ENCODE results near the gene SYNPR.

The SYNPR gene

DNA sequence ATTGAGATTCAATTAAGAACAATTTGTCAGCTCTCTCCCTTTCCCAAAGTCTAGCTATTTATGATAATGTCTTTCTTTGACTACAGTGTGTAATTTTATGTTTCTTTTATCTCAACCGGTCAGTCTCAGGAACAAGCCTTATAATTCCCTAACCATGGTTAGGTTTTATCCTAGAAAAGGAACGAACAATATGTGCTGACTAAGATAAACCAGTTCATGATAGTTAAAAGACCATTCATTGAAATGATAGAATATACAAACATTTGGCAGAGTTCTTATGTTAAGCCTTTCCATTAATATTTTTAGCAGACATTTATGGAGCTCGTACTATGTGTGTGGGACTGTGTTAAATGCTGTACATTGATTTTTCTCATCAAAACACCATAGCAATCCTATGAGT is 106.3 kb downstream of the SYNPR start:
- no peak for DNase-seq (ENCODE audit: low spot score)

DNA sequence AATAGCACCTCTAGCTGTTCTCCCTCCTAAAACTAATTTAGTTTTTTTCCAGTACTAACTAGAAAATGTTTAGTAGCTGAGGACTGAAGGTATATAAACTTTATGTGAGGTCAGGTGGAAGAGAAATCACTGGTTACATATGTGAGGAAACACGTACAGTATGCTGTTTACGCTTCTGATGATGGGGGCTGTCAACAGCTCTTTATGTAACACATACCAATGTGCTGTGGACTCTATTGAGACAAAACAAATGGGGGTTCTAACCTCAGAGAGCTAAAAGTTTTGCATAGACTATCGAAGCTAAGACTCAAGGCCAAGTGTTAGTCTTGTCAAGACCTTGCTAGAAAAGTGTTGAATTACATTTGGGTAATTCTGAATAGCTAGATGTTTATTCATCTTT is 107.5 kb downstream of the SYNPR start:
- DNase-seq (ENCODE audit: low spot score), result no peak

DNA sequence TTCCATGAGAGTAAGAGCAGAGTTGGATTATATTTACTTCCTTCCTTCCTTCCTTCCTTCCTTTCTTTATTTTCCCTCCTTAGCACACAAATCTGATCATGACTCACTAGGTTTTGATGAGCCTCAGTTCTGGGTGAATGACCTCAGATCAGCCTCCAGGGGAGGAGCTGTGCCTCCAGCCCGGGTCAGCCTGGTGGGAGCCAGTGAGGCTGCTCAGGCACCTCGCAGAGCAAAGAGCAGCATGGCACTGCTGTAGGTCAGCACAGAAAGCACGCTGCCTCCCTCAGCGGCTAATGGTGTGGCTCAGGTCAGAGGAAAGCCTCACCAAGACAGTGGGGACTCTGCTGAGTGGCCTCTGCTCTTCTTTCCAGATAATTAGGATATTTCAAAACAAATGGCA is 108.5 kb downstream of the SYNPR start:
- DNase-seq (ENCODE audit: low spot score), result no peak

DNA sequence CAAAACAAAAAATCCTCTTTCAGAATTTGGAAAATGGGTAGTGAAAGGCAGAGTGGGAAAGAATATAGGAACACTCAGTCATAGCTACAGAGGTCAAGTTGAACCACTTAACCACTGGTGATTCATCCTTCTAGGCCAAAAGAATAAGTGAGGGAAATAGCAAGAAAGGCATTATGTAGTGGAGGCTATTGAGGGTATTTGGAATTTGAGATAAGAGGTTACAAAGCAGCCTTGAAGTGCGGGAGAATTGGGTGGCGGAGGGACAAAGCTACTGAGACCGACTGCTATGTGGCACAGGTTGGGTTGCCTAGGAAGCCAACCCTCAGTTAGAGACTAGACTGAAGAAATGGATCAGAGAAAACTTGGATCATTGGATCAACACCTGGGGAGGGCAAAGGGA is 109.5 kb downstream of the SYNPR start:
- DNase-seq (ENCODE audit: low spot score), result no peak

DNA sequence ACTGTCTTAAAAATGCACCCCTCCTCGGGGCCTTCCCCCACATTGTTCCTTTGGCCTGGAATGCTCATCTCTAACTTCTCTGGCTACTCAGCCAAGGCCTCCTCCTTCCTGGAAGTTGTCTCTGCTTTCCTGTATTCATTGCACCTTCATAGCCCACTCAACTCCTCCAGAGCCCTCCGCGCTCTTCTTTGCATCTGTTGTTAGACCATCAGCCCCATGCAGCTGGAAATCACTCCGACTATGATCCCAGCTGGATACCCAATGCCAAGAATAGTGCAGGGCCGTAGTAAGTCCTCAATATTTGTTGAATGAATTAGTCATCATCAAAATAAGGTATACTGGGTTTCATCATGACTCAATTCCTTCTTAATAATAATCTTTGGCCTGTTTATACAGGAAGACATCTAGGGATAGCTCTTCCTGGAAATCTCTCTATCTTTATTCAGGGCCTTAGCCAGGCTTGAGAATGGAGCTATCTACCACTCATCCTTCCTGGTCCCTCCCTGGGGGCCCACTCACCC is 112.7 kb downstream of the SYNPR start:
- no peak for DNase-seq (ENCODE audit: low spot score)

DNA sequence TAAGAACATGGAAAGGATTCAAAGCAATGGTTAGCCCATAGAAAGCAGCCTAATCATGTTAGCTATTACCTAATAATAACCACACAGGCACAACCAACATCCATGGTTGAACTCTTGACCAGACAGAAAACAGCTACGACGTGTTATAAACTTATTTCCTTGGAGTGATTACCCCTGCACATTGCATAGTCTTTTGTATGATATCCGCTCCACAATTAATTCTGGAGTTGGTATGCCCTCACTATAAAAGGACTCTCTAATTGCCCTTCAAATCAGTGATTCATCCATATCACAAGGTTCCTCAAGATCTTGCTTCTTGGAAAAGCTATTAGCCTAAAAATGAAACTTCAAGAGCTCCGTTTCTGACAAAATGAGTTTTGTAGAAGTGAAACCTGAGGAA is 117.9 kb downstream of the SYNPR start:
- DNase-seq (ENCODE audit: low spot score), result no peak

DNA sequence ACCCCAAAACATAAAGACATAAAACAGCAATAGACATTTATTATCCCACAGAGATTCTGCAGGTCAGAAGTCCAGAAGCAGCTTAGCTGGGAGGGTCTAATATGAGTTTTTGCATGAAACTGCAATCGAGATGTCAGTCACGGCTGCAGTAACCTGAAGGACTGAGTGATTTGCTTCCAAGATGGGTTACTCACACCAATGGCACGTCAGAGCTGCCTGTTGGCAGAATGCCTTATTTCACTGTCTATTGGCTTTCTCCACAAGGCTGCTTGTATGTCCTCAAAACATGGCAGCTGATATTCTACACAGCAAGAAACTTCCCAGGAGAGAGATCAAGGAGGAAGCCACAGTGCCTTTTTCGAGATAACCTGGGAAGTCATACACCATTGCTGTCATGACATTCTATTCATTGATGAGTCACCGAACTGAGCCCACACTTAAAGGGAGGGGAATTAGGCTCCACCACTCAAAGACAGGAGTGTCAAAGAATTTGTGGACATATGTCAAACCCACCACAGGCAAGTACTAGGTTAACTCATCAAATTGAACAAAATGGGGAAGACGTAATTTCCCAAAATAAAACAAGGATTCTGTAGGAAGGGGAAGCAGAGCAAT is 122.2 kb downstream of the SYNPR start:
- DNase-seq (ENCODE audit: low spot score), result no peak

DNA sequence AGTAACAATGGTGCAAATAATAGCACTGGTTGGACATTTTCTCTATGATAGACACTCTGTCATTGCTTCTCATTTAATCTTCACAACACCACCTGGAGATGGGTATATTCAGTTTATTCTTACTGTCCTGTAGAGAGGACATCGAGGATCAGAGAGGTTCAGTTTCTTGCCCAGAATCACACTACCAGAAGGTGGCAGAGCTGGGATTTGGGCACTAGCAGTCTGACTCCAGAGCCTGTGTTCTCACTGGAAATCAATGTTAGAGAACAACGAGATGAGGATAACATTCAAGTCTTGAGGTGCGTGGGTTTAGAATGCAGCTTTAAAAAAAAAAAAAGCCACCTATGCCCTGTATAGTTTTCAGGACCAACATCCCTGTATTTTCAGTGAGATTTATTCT is 127.8 kb downstream of the SYNPR start:
- no peak for DNase-seq (ENCODE audit: low spot score)

DNA sequence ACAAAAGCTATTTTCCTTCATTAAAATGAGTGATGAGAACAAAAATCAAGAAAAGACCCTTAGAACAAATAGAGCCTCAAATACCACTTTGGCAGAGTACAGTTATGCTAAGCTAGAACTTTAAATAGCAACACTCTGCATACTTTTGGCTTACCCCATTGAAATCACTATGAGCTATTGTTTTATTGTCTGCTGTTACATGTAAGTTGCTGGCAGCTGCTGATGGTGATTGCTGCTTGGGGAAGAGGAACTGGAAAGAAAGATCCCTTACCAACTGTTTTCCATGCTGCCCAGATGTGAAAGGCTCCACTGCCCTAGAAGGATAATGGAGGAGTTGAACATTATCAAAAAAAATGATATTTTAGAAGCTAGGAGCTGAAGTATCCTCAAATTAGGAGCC is 135.4 kb downstream of the SYNPR start:
- no peak for DNase-seq (ENCODE audit: low spot score)

DNA sequence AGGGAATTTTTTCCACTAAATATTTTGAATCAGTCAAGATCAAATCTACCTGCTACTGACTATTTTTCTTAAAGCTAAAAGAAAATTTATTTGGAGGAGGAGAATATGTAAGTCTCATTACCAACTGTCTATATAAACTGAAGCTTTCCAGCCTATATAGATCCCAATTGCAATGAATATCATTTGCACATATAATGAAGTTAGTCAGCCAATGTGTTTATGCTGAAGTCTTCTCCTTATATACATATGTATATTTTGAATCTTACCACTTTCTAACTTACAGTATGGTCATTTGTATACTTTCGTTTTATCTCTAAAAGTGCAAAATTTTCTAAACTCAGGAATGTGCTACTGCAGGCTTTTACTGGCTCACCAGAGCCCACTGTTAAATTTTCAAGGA is 136.5 kb downstream of the SYNPR start:
- no peak for DNase-seq (ENCODE audit: low spot score)

DNA sequence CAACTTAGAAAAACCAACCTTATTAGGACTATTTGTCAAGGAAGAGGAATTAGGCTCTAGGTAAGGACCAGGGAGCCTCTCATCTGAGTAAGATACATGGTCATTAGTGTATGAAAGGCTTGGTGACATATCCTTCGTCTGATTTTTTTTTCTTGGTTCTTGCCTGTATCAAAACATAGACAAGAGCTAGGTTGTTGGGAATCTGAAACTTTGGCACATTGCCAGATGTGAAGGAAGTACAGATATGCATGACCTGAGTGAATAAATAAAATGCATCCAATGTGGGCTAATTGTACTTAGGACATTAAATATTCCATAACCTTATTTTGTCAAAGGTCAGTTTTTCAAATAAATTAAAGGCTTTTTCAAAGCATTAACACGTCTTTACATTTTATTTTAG is 151.8 kb downstream of the SYNPR start:
- DNase-seq (ENCODE audit: low spot score), result no peak

DNA sequence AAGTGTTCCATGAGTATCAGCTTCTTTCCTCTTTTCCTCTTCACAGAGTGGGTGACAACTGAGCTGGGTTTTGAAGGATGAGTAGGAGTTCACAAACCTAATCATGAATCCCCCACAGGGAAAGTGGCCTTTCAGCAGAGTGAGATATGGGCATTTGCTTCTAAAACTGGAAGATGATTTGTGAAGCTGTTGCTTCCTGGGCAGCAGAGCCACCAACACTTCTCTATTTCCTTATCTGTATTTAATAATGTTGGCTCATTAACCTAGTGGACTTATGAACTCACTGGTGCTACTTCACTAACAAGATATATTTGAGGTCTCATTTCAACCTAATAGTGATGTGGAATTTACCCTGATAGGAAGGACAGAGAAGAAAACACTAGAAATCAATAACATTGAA is 152.8 kb downstream of the SYNPR start:
- DNase-seq (ENCODE audit: low spot score), result no peak

DNA sequence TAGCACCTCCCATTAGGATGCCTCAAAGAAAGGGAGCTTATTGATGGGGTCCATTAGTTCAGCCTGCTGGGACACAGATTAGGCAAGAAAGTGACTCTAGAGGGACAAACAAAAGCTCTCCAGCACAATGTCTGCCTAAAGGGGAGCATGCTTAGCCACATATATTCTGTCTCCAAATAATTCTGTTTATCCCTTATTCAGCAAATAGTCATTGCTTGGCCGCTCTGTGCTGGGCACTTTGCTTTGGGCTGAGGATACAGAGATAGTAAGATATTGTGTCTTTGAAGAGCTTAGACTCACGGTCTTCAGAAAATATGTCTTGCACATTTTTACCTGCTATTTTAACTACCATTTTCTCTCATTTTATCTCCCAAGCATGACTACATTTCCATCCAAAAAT is 159.8 kb downstream of the SYNPR start:
- no peak for DNase-seq (ENCODE audit: low spot score)

DNA sequence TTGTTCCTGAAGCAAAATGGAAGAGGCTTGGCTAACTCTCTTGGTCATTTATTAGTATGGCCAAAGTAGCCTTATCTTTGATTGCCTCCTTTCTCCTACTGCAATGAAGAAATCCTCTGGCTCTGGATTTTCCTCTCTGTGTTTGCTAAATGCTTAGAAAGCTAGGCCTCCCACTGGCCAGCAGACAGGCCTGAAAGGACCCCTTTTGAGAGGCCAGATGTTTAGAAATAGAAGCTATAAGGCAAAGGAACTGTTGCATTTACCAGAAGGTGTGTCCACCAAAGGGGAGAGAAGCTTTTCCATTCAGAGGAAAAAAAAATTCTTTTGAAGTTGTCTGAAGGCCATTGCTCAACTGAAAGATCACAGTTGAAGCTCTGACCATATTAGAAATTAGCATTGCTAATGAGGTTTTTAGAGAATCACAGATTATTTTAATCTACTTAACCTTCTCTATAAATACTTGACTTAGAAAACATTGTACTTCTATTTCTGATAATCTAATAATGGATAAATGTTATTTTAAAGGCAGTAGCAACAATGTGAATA is 160.8 kb downstream of the SYNPR start:
- no peak for DNase-seq (ENCODE audit: low spot score)

DNA sequence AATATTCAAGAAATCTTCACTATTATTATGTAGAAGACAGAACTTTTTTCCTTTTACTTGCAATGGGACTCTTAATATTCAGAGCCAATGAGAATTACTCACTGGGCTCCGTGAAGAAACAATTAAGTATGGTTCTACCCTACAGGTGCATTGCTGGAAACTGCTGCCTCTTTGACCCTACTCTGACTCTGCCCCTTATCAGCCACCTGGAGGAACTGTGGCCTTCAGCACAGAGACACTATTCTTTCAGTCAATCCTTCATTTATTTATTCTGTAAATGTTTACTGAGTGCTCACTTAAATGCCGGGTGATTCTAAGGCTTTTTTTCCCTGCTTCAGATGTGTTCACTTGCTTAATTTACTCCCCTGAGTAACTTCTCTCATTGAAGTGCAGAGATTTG is 163.2 kb downstream of the SYNPR start:
- DNase-seq (ENCODE audit: low spot score), result no peak

DNA sequence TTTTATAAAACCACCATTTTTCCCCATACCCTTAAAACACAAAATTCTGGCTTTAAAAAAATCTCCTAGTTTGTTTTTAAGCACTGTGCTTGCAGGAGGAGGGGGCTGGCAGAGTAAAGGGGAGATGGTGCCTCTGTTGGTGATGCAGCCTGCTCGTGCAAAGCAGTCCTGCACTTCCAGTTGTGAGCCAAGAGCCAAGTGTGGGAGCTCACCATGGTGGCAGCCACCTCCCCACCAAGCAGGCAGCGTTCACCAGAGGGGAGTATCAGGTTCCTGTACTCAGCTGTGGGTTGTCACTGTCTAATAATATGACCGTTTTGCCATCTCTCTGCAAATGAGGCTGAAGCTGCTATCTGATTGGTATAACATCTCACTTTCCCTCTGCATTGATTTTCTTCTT is 164.8 kb downstream of the SYNPR start:
- DNase-seq (ENCODE audit: low spot score), result no peak

DNA sequence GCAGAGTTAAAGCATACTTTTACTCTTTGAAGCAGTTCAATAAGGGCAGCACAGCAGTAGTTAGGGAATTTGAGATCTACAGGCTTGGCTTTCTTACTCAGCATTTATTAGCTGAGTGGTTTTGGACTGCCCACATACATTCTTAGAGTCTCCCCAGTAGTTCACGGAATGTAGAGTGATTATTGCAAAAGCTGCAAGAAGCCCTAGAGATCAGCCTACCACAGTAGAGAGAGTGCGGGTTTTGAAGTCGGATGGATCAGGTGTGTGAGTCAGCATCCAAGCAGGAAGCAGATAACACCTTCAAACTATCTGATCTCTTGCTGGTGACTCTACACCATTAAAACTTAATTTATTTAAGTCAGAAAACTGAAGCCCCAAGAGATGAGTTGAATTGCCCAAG is 171.9 kb downstream of the SYNPR start:
- DNase-seq (ENCODE audit: low spot score), result no peak

DNA sequence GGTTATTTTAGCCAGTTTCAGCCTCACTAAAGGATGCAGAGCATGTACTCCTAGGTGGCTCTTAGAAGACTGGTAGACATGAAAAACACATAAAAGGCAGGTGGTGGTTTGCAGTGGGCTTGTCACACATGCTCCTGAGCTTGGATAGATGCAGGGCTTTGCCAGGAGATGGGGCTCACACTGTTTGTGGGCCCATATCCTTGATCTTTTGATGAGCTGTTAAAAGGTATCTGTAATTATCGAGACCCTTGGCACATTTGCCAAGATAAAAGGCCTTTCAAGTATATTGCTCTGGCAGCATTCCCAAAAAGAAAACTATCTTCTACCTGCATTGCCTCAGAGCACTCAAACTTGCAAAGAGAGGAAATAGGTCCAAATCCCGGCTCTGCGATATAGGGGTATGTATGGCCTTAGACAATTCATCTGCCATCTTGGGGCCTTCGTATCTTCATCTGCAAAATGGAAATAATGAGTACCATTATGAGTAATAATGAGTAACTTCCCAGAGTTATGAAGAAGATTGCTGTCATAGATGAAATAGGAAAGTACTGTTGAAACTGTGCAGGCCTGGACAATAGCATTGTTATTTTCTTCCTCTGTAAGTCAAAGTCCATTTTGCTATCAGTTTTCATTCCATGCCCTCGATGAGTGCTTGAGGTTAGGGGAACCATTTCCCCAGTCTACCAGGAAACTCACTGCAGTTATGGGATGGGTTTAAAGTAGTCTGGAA is 172.7 kb downstream of the SYNPR start:
- DNase-seq (ENCODE audit: low spot score), result no peak

DNA sequence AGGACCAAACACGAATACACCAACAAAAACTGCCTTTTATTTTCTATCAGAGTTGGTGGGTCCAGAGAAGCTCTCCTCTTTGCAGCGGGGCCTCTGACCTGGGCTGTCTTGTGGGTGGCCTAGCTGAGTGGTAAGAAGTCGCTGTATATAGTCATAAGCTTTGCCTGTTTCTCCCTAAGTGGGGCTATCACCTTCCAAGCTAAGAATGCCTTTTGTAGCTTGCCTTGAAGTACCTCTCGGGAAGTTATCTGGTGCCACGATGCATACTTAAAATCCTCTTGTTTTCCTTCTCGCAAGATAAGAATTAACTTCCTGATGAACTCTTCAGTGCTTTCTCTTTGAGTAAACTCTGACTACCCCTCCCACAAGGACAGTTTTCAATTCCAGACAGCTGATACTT is 178.8 kb downstream of the SYNPR start:
- no peak for DNase-seq (ENCODE audit: low spot score)

DNA sequence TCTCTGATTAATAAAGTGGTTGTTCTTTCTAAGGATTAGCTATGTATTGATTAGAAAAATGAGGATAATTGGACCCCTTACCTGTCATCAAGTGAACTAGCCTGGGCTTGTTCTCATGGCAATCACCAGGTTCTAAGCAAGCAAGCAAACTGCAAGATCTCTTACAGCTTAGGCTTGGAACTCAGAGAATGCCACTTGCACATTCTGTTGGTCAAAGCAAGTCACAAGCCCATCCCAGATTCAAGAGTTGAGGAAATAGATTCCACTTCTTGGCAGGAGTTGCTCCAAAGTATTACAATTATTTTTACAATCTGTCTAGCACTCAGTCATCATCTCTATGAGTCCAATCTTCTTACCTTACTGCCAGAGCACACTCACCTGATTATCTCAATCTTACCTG is 180.3 kb downstream of the SYNPR start:
- no peak for DNase-seq (ENCODE audit: low spot score)

DNA sequence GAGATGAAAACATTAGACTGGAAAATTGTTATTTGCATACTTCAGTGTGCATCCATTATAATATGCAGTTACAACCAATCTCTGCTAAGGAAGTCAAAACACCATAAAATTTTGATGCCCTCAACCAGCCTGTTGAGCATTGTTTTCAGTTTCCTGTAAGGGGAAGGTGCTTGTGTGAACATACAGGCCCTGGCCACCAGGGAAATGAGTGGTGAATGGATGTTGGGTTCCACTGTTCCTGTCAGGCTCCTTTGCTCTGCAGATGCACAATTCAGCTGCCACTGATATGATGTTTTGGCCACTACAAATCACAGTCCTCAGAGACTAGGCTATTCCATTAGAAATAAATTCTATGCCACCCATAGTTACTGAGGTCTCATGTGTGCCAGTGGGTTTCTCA is 184.6 kb downstream of the SYNPR start:
- no peak for DNase-seq (ENCODE audit: low spot score)

DNA sequence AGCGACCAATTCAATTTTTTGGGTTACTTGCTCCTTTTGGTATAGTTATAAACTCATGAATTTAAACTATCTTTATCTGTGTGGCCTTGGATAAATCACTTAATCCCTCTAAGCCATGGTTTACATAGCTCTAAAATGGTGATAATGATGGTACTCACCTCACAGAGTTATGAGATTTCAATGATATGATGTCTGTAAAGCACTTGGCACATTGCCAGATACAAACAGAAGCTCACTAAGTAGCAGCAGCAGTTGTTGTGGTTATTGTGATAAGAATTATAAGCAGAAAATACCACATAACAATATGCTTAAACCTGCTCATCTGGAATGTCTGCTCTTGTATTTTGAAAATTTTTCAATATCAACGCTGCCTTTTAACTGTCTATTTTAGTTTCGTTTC is 189.3 kb downstream of the SYNPR start:
- no peak for DNase-seq (ENCODE audit: low spot score)

DNA sequence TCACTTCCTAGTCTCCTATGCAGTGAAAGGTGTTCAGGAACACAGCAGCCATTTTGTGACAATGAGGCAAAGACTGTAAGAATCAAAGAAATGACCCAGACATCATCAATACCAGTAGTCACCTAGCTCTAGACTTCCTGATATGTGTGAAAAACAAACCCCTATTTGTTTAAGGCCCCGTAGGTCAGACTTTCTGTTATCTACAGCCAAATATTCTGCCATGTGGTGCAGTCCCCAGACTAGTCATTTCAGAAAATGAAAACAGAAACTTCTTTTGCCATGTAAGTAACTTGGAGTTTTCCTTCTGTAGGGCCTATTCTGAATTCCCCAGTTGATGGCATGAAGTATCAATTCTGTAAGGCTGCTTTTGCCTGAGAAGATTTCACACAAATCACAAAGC is 192.6 kb downstream of the SYNPR start:
- no peak for DNase-seq (ENCODE audit: low spot score)

DNA sequence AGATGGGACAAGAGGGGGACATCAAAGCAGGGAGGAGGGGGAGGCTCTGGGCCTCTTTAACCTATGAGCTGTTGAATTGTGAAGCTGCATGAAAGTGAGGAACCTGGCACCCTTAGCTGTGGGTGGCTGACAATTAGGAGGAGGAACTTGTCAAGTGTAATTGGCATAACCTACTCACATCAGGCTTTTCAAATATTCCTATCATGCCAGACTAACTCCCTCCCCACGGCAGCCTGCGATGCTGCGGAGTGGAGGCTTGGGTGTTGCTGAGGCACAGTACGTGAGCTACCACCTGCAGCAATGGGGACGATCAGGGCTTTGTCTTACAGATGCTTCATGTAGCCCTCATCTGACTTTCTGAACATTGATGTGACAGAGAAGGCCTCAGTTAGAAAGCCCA is 193.7 kb downstream of the SYNPR start:
- DNase-seq (ENCODE audit: low spot score), result no peak

Data from AG08396 (cell line).